ENCODE measurements around the gene ATAD1. TPM values are rescaled to one million over a fixed set of nuclear protein-coding genes. Genes with fewer than 3 reads are reported as not detected.
A peak's percentile ranks its signal among the peaks of the same experiment; 100 is the strongest.

Gene ATAD1
- total and polyA plus RNA-seq, 10 of the 15 experiments (the other 5 are each of a cell fraction or from before 2014, with no cell fraction given) = 24.7 to 59.3 (median 41.1) TPM

DNA sequence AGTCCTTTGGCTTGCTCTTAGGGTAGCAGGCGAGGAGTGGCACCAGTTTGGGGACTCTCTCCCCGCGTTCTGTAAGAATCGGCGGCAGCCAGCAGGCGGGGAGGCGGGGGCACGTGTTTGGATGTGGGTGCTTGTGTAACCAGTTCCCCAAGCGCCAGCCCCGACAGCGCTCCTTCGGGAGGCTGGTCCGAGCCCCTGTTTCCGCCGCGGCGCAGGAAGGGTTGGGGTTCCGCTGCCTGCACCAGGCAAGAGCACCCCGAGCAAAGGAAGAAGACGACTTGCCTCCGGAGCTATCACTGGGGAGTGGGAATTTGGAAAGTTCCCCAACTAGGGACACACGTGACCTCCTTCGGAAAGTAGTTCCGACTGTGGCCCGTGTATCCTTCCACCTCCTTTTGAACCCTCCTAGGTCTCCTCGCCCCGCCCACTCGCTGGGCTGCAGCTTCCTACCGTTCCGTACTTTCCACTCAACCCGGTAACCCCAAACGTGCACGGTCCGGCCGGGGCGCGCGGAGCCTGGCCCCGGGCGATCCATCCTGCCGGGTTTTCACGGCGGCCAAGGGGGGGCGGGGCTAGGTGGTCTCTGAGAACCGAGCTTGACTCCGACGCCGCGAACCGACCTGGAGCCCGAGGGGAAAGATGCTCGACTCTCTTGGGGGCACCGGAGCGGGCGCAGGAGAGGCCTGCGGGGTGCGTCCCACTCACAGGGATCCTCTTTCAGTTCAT lies 44.1 kb upstream of the ATAD1 start (continued):
- TF ChIP-seq, protein P1, sequence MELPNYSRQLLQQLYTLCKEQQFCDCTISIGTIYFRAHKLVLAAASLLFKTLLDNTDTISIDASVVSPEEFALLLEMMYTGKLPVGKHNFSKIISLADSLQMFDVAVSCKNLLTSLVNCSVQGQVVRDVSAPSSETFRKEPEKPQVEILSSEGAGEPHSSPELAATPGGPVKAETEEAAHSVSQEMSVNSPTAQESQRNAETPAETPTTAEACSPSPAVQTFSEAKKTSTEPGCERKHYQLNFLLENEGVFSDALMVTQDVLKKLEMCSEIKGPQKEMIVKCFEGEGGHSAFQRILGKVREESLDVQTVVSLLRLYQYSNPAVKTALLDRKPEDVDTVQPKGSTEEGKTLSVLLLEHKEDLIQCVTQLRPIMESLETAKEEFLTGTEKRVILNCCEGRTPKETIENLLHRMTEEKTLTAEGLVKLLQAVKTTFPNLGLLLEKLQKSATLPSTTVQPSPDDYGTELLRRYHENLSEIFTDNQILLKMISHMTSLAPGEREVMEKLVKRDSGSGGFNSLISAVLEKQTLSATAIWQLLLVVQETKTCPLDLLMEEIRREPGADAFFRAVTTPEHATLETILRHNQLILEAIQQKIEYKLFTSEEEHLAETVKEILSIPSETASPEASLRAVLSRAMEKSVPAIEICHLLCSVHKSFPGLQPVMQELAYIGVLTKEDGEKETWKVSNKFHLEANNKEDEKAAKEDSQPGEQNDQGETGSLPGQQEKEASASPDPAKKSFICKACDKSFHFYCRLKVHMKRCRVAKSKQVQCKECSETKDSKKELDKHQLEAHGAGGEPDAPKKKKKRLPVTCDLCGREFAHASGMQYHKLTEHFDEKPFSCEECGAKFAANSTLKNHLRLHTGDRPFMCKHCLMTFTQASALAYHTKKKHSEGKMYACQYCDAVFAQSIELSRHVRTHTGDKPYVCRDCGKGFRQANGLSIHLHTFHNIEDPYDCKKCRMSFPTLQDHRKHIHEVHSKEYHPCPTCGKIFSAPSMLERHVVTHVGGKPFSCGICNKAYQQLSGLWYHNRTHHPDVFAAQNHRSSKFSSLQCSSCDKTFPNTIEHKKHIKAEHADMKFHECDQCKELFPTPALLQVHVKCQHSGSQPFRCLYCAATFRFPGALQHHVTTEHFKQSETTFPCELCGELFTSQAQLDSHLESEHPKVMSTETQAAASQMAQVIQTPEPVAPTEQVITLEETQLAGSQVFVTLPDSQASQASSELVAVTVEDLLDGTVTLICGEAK (IDR thresholded peaks at IDR 0.05; ENCODE audit: borderline replicate concordance) = peak; percentile 73; the same call in 1 of the 2 replicates
- no peak for TF ChIP-seq ZZZ3 (IDR thresholded peaks at IDR 0.05; ENCODE audit: control insufficient read depth, insufficient read length, low read depth)
- TF ChIP-seq CHD4 (IDR thresholded peaks at IDR 0.05) = no peak
- TF ChIP-seq RAD21 (IDR thresholded peaks at IDR 0.05; ENCODE audit: insufficient read depth, low read depth, low read length) = peak; percentile 37
- TF ChIP-seq ZNF24 (IDR thresholded peaks at IDR 0.05) = peak; percentile 81
- peak; percentile 32; the same call in 1 of the 2 replicates for TF ChIP-seq SMAD5 (IDR thresholded peaks at IDR 0.05; ENCODE audit: low read depth)
- TF ChIP-seq NBN (IDR thresholded peaks at IDR 0.05) = peak; percentile 93
- no peak; the same call in 1 of the 2 replicates for TF ChIP-seq MTA3 (IDR thresholded peaks at IDR 0.05; ENCODE audit: borderline replicate concordance, low read length)
- no peak for TF ChIP-seq CUX1 (IDR thresholded peaks at IDR 0.05; ENCODE audit: insufficient replicate concordance, low read depth, low read length)
- TF ChIP-seq PML (IDR thresholded peaks at IDR 0.05; ENCODE audit: low read length) = peak; percentile 84
- TF ChIP-seq ZNF274 (IDR thresholded peaks at IDR 0.05; ENCODE audit: insufficient read depth, insufficient read length) = no peak
- no peak for TF ChIP-seq MYB (IDR thresholded peaks at IDR 0.05; ENCODE audit: borderline replicate concordance, low read depth, low read length)
- peak; percentile 90 for TF ChIP-seq MYC (IDR thresholded peaks at IDR 0.05; ENCODE audit: insufficient read depth, insufficient read length, insufficient replicate concordance, low read length, severe bottlenecking)
- peak; percentile 92 for TF ChIP-seq NR2F1 (conservative IDR thresholded peaks at IDR 0.05)
- TF ChIP-seq HCFC1 (IDR thresholded peaks at IDR 0.05; ENCODE audit: low read length) = peak; percentile 62
- peak; percentile 96 for TF ChIP-seq TAF1 (IDR thresholded peaks at IDR 0.05; ENCODE audit: borderline replicate concordance, low read depth, low read length)
- TF ChIP-seq SP1 (IDR thresholded peaks at IDR 0.05; ENCODE audit: low read depth, low read length) = peak; percentile 100
- TF ChIP-seq, protein P2, sequence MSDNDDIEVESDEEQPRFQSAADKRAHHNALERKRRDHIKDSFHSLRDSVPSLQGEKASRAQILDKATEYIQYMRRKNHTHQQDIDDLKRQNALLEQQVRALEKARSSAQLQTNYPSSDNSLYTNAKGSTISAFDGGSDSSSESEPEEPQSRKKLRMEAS (IDR thresholded peaks at IDR 0.05; ENCODE audit: low read depth, low read length) = peak; percentile 73
- no peak for TF ChIP-seq FOS (IDR thresholded peaks at IDR 0.05; ENCODE audit: borderline replicate concordance, extremely low read depth, insufficient read length)
- peak; percentile 74 for TF ChIP-seq NR2C1 (IDR thresholded peaks at IDR 0.05)

All from GM12878 (cell line).